HEK293 (cell line): Measurements from ENCODE around the gene TRMU.

Source experiments
- CTCF ChIP-seq: fragments of 450-650 bp; formaldehyde crosslinking; IDR thresholded peaks from 2 replicates; pipeline ENCODE4 v1.5.1; 2016; ENCODE audit warnings: missing biosample characterization, missing genetic modification characterization
- HOXA7 ChIP-seq: sonication (generic); formaldehyde crosslinking; IDR thresholded peaks from 2 replicates; pipeline ENCODE4 v1.8.1; 2022; ENCODE audit warnings: missing genetic modification reagents, borderline replicate concordance
- PATZ1 ChIP-seq: fragments of 450-650 bp; formaldehyde crosslinking; IDR thresholded peaks from 2 replicates; pipeline ENCODE4 v1.5.1; 2016; ENCODE audit warnings: missing biosample characterization, missing genetic modification characterization
- ZNF138 ChIP-seq: fragments of 450-650 bp; formaldehyde crosslinking; IDR thresholded peaks from 2 replicates; pipeline ENCODE4 v1.5.1; 2016; ENCODE audit warnings: missing biosample characterization, missing genetic modification characterization, borderline replicate concordance
- ZNF174 ChIP-seq: fragments of 450-650 bp; formaldehyde crosslinking; IDR thresholded peaks from 2 replicates; pipeline ENCODE4 v1.5.0; 2017; ENCODE audit warnings: missing biosample characterization, mild to moderate bottlenecking, missing genetic modification characterization
- ZNF76 ChIP-seq: fragments of 450-650 bp; formaldehyde crosslinking; IDR thresholded peaks from 2 replicates; pipeline ENCODE4; 2016; ENCODE audit warnings: low read depth, missing biosample characterization, missing genetic modification characterization, borderline replicate concordance

GRCh38 chr22:46372686-46373085 is 37.2 kb downstream of the TRMU start:
- TF ChIP-seq ZNF174 (tag by site-specific recombination) (no peak), PATZ1 (no peak), CTCF (no peak), ZNF76 (tag by site-specific recombination) (no peak), ZNF138 (tag by site-specific recombination) (no peak), HOXA7 (CRISPR knock-in tag) (no peak)
